GM21390 (cell line): ENCODE data around the gene KCNQ4.

Experiments used
- ATAC-seq: cut with Tn5 transposase; IDR thresholded peaks from one replicate; pipeline ENCODE4 v1.9.1; 2021; ENCODE audit not compliant: unreplicated experiment

The KCNQ4 gene

GRCh38 chr1:40838980-40839942 is 55.7 kb downstream of the KCNQ4 start:
- no peak for ATAC-seq

DNA sequence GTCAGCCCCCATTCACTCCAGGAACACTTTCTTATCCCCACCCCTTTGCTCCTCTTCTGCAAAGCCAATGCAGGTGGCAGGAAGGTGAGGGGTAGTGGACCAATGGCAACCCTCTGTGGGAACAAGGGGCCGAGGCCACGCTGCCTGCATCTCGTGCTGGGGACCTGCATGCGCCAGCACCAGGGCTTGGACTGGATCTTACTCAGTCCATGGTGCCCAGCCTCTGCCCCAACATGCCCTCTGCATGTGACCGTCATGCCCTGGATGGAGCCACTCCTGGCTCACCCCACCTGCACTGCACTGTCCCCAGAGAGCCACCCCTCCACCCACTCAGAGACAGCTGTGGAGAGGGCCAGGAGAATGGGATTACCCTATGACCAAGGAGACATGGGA is 56.4 kb downstream of the KCNQ4 start:
- no peak for ATAC-seq

- ATAC-seq: no peak
These were observed 57.1 kb downstream of the KCNQ4 start for GRCh38 chr1:40840526-40841323.

GRCh38 chr1:40841602-40842001 is 58.0 kb downstream of the KCNQ4 start:
- ATAC-seq: no peak

DNA sequence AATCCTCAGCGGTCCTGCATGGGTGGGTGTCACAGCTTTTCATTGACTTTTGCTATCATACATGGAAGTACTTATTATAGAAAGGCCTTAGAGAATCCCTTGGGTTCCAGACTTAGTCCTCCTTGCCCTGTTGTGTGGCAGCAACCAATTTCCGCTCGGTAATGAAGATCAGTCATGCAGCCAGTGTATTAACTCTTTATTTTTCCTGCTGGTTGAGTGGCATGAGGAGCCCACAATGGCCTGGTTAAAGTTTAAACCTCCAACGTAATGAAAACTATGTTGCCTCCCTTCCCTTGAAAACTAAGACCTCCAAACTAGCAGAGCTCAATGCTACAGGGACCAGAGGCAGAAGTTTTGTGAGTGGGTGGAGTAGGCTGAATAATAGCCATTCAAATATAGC is 58.6 kb downstream of the KCNQ4 start:
- no peak for ATAC-seq

- ATAC-seq: no peak
These were observed 59.1 kb downstream of the KCNQ4 start for GRCh38 chr1:40842691-40843090.

DNA sequence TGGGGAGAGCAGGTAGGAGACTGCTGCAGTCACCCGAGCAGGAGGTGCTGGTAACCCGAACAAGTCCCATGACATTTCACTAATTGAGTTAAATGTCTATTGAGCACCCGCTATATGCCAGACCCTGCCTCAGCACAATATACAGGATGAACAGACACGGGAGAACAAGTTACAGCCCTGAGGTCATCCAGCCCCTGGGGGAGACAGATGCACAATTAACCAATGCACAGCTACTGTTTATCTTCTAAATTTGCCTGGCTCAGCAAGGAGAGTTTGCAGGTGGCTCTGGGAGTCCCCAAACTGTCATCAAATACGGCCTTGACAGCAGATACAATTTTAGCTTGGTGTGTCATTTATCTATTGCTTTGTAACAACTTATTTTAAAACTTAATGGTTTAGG is 60.5 kb downstream of the KCNQ4 start:
- no peak for ATAC-seq

DNA sequence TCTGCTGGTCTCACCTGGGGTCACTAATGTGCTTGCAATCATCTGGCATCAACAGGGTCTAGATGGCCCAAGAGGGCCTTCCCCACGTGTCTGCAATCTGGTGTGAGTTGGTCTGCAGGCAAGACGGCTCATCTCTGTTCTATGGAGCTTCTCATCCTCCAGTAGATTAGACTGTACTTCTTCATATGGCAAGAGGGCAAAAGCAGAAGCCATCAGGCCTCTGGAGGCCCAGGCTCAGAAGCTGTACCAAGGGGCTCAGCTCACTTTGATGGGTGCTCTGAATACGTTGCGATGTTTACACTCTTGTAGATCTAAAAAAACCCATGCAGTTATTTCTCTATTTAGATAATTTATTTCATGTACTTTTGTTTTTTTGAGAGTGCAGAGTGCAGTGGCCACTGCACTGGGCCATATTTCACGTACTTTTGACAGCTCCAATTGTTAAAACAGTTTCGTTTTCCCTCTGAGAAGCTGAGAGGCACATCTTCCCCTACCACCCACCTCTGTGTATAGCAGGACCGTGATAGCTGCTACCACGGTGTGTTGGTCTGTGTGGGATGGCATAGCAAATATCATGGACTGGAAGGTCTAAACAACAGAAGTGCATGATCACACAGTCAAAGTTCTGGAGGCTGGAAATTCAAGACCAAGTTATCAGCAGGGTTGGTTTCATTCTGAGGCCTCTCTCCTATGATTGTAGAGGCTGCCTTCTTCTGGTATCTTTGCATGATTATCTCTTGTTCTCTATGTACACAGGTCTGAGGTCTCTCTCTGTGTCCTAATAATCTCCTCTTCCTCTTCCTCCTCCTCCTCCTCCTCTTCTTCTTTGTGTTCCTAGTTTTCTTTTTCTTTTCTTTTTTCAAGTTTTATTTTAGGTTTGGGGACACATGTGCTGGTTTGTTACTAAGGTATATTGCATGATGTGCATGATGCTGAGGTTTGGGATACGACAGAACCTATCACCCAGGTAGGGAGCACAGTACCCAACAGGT is 61.6 kb downstream of the KCNQ4 start:
- no peak for ATAC-seq

DNA sequence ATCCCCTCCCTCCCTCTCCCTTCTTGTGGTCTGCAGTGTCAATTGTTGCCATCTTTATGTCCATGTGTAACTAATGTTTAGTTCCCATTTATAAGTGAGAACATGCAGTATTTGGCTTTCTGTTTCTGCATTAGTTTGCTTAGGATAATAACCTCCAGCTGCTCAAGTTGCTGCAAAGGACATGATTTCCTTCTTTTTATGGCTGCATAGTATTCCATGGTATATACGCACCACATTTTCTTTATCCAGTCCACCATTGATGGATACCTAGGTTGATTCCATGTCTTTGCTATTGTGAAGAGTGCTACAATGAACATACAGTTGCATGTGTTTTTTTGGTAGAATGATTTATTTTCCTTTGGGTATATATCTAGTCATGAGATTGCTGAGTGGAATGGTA is 62.3 kb downstream of the KCNQ4 start:
- ATAC-seq: no peak

GRCh38 chr1:40847023-40847745 is 63.6 kb downstream of the KCNQ4 start:
- ATAC-seq: no peak

DNA sequence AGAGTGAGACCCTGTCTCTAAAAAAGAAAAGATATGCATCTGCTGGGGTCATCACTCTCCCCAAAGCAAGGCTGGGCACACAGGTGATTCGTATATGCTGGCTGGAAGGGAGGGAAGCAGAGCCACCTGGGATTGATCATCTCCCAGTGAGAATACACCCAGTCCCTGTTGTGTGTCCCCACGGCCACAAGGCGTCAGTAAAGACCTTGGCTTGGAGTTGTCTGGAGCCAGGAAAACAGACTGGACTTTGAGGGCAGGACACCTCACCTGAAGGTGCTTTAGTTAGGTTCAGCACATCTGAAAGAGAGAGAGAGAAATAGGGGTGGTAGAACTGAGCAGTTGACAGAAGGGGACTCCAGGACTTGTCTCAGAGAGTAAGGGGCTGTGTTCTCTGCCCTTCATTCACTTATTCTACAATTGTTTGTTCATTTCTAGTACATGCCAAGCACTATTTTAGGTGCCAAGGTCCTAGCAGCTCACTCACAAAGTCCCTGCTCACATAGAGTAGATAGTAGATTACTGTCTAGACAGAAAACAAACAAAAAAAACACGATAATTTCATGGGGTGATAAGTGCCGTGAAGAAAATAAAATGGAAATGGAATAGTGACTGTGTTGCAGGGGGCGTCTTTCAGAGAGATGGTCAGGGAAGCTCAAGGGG is 65.1 kb downstream of the KCNQ4 start:
- ATAC-seq: no peak

- peak; percentile 50 for ATAC-seq
These were observed 66.4 kb downstream of the KCNQ4 start for GRCh38 chr1:40849801-40850592.

- peak; percentile 57 for ATAC-seq
These were observed 68.1 kb downstream of the KCNQ4 start for GRCh38 chr1:40851643-40852042.

- no peak for ATAC-seq
These were observed 69.7 kb downstream of the KCNQ4 start for GRCh38 chr1:40853113-40853884.

- no peak for ATAC-seq
These were observed 70.2 kb downstream of the KCNQ4 start for GRCh38 chr1:40853885-40854170.

- ATAC-seq: no peak
These were observed 71.9 kb downstream of the KCNQ4 start for GRCh38 chr1:40855513-40855912.

GRCh38 chr1:40856116-40856515 is 72.5 kb downstream of the KCNQ4 start:
- ATAC-seq: no peak

DNA sequence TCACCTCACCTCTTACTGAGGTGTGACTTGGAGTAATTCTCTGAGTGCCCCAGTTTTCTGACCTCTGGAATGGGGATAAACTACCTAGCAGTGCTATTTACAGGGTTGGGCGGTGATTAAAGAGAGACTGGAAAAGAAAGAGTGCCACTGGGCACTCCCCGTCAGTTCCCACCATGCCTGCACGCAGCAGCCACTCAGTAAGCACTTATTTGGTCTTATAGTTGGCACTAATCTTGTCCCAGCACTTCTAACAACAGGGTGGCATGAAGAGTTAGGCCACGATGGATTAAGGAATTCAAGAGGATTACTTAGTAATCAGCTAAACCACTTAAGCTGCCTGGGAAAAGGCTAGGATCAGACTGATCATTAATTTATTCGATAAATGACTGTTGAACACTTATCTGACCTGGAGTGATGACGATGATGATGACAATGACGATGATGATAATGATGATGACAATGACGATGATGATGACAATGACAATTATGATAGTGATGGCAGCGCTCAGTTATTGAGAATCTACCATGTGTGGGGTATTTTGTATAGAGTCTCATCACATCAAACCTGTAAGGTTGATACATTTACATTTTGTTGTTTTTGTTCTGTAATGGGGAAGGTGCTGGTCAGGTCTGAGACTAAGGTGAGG is 73.2 kb downstream of the KCNQ4 start:
- no peak for ATAC-seq
